ENCODE results near the gene THBD. TPM values are rescaled to one million over a fixed set of nuclear protein-coding genes. Genes with fewer than 3 reads are reported as not detected.

THBD gene
- total RNA-seq, 1 donor from 2014 or later: 12.6 TPM

DNA sequence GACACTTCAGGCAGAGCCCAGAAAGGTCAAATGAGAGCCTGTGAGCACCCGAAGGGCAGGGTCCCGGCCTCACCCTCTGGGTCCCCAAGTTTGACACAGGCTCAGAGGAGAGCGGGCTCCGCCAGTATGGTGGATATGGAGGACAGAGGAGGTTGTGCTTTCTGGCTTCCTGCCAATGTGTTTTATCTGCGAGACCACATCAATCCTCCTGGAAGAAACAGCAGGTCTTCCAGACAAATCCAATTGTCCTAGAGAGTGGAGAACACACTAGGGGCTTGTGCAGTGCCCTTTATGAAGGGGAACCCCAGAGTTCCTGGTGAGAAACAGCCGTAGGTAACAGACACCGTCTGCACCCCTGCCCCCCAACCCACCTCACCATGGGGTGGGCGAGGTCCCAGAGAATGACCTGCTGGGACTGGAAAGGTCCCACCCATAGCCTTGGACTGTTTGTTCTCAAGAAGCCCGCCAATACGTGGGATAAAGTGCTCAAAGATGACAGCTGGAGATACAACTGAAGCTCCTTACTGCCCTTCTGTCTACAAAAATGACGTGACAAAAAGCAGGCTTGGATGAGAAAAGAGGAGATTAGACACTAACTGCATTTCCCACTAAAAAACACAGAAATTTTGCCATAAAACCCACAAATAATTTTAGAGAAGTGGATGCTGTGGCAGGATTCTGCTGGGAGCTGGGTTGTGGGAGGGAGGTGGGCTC is 38.3 kb downstream of the THBD start:
- Histone ChIP-seq H3K27me3 (ENCODE audit: control insufficient read depth, insufficient read depth, low read length) (no peaks in the 10 kb centered on the region), H3K4me3 (ENCODE audit: low read depth, low read length) (no peak overlapping the region), H3K36me3 (ENCODE audit: control insufficient read depth, insufficient read depth, low read length) (no peaks in the 10 kb centered on the region)
- TF ChIP-seq, protein P1, sequence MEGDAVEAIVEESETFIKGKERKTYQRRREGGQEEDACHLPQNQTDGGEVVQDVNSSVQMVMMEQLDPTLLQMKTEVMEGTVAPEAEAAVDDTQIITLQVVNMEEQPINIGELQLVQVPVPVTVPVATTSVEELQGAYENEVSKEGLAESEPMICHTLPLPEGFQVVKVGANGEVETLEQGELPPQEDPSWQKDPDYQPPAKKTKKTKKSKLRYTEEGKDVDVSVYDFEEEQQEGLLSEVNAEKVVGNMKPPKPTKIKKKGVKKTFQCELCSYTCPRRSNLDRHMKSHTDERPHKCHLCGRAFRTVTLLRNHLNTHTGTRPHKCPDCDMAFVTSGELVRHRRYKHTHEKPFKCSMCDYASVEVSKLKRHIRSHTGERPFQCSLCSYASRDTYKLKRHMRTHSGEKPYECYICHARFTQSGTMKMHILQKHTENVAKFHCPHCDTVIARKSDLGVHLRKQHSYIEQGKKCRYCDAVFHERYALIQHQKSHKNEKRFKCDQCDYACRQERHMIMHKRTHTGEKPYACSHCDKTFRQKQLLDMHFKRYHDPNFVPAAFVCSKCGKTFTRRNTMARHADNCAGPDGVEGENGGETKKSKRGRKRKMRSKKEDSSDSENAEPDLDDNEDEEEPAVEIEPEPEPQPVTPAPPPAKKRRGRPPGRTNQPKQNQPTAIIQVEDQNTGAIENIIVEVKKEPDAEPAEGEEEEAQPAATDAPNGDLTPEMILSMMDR (IDR thresholded peaks at IDR 0.05; ENCODE audit: insufficient read depth, low read length, severe bottlenecking): no peak
- no peak for DNase-seq (ENCODE audit: low read depth)
- no peak for FAIRE-seq

DNA sequence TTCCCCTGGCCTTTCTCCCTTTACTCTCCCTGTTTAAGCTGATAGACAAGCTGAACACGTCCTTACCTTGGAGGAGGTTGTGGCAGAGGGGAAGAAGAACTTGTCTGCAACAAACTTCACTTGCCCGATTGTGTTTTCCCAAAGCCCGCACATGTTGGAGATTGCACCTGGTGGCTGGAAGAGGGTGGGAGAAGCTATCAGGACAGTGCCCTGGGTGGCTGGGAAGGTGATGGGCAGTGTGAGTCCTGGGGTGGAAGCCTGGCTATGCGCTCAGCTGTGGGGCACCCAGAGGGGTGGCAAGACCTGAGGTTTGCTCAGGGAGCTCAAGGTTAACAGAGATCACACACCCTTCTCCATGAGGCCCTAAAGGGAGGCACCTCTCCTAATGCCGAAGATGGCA is 39.4 kb downstream of the THBD start:
- Histone ChIP-seq H3K4me3 (ENCODE audit: low read depth, low read length) (no peak overlapping the region), H3K27me3 (ENCODE audit: control insufficient read depth, insufficient read depth, low read length) (no peaks in the 10 kb centered on the region), H3K36me3 (ENCODE audit: control insufficient read depth, insufficient read depth, low read length) (no peaks in the 10 kb centered on the region)
- DNase-seq (ENCODE audit: low read depth) (no peak), FAIRE-seq (no peak)
- TF ChIP-seq, protein P1 (IDR thresholded peaks at IDR 0.05; ENCODE audit: insufficient read depth, low read length, severe bottlenecking): no peak

DNA sequence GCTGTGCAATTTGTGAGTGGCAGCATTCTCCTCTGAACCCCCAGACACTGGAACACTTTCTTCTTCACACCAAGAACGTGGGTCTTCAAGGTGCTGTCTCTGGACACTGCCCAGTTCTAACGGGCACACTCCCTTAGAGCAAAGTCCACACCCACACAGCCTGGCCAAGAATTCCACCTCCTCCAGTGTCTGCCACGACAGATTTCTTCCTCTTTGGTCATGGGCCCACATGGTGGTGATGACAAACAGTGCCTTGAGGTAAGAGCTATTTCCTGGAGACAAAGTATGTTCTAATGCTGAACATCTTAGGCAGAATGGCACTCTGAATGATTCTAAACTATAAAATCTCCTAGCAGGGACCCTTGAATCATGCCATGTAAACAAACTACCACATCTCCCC is 39.8 kb downstream of the THBD start:
- TF ChIP-seq, protein P1 (IDR thresholded peaks at IDR 0.05; ENCODE audit: insufficient read depth, low read length, severe bottlenecking): no peak
- H3K4me3 ChIP-seq (ENCODE audit: low read depth, low read length): no peak overlapping the region
- H3K27me3 ChIP-seq (ENCODE audit: control insufficient read depth, insufficient read depth, low read length): no peaks in the 10 kb centered on the region
- DNase-seq (ENCODE audit: low read depth) (peak; percentile 78), FAIRE-seq (peak; percentile 82)
- H3K36me3 ChIP-seq (ENCODE audit: control insufficient read depth, insufficient read depth, low read length): no peaks in the 10 kb centered on the region

DNA sequence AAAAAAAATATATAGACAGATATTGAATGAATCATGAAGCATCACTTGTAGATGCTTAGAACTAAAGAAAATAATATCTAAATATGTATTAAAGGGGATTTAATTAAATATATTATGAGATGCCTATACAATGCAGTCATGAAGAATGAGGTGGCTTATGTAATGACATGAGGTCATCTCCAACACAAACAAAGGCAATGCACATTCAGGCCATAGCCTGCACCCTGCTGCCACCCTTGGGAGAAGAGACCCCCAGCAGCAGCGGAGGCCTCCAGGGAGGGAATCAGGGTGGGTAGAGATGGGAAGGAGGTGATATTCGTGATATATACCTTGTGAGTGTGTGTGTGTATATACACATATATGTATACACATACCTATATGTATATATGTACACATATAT is 40.8 kb downstream of the THBD start:
- H3K4me3 ChIP-seq (ENCODE audit: low read depth, low read length): no peak overlapping the region
- DNase-seq (ENCODE audit: low read depth) (peak; percentile 46), FAIRE-seq (no peak)
- H3K27me3 ChIP-seq (ENCODE audit: control insufficient read depth, insufficient read depth, low read length): no peaks in the 10 kb centered on the region
- H3K36me3 ChIP-seq (ENCODE audit: control insufficient read depth, insufficient read depth, low read length): no peaks in the 10 kb centered on the region
- TF ChIP-seq, protein P1 (IDR thresholded peaks at IDR 0.05; ENCODE audit: insufficient read depth, low read length, severe bottlenecking): no peak

DNA sequence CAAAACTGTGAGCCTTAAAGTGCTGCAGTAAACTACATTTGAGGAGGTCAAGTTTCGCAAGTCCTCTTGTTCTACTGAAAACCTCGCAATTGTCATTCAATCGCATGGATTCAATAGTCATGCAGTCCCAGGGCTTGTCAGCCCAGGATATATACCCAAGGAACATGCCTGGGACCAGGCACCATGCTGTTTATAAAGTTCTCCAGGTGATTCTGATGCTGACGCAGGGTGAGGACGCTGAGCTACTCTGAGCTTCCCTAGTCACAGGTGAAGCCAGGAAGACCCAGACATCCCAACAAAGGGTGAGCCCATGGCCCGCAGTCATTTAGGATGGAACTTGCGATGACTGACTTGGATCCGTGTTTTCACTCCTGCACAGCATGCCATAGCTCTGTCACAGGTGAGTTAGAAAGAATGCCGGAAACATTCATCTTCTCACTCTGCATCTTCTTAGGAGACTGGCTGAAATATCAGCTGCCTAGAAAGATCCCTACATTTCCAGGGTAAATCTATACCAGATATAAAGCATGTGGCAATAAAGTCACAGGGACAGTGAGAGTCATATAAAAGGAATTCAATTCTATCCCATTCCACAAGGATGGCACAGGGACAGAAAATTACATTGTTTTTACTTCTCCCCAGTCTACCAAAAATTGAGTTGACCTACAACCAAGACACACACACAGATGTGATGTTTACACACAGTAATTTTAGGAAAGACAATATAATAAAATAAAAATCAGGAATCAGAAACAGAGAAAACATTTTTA is 41.4 kb downstream of the THBD start:
- no peak for FAIRE-seq
- no peak for DNase-seq (ENCODE audit: low read depth)
- TF ChIP-seq, protein P1 (IDR thresholded peaks at IDR 0.05; ENCODE audit: insufficient read depth, low read length, severe bottlenecking): no peak
- no peaks in the 10 kb centered on the region for H3K27me3 ChIP-seq (ENCODE audit: control insufficient read depth, insufficient read depth, low read length)
- no peak overlapping the region for H3K4me3 ChIP-seq (ENCODE audit: low read depth, low read length)
- H3K36me3 ChIP-seq (ENCODE audit: control insufficient read depth, insufficient read depth, low read length): no peaks in the 10 kb centered on the region
